DMS 273 (cell line): Measurements from ENCODE around the gene FUT7.

Experiments
- DNase-seq: peaks from one replicate; lab custom pipeline; 2025; ENCODE audit not compliant: unreplicated experiment; lab: John Stamatoyannopoulos, UW

The FUT7 gene

DNA sequence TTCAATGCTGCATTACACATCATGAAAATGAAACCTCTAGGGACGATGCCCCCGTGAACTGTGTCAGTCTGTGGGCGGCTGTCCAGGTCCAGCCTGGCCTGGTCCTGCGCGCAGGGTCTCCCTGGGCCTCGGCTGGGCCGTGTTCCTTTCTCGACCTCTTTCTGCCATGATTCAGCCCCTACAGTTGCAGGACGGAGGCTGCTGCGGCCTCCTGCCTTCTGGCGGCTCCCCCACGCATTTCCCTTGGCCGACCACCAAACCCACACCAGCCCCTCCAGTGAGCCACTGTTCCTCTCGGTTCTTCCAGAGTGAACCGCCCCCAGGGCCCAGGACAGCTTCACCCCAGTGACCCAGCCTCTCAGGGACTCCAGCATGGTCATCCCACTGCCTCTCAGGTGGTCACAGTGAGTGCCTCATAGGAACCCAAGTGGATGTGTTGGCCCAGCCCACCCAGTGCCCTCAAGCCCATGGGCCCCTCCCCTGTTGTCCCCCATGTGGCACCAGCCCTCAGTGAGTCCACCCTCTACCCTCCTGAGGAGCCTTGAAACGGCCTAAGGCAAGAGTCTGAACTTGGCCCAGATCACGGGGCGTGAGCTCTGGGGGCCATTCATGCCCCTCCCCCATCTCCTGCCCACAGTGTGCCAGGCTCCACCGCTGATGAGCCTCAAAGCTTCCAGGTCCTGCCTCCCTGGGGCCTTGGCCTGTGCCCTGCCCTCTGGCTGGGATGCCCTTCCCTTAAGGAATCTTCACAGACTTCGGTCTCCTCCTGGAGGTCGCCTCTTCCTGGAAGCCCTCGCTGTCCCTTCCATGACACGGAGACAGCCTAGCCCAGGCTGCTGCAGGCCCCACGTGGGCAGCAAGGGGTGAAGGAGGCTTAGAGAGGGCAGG lies 25.5 kb downstream of the FUT7 start:
- DNase-seq, result no peak

DNA sequence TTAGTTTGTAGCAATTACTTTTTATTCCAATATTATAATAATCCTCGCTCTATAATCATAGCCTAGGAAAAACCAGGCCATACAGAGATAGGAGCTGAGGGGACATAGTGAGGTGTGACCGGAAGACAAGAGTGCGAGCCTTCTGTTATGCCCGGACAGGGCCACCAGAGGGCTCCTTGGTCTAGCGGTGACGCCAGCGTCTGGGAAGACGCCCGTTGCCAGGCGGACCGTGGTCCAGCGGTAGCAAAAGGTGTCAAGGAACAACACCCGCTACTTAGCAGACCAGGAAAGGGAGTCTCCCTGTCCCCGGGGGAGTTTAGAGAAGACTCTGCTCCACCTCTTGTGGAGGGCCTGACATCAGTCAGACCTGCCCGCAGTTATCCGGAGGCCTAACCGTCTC lies 27.6 kb downstream of the FUT7 start:
- peak; percentile 32 for DNase-seq

DNA sequence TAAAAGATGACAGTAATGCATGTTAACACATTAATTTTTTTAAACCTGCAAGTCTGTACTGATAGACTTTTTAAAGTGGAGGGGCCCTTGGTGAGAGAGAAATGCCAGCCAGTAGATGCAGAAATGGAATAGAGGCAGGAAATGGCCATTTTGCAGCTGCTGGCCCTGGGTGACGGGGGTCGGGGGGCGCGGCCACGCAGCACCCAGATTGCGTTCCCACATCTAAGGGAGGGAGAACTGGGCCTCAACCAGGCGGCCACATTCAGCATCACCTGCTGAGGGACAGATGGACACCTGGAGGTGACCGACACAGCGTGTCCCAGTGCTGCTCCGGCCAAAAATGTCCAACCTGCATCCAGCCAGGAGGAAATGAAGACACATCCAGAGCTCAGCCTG lies 29.2 kb downstream of the FUT7 start:
- DNase-seq, result no peak

DNA sequence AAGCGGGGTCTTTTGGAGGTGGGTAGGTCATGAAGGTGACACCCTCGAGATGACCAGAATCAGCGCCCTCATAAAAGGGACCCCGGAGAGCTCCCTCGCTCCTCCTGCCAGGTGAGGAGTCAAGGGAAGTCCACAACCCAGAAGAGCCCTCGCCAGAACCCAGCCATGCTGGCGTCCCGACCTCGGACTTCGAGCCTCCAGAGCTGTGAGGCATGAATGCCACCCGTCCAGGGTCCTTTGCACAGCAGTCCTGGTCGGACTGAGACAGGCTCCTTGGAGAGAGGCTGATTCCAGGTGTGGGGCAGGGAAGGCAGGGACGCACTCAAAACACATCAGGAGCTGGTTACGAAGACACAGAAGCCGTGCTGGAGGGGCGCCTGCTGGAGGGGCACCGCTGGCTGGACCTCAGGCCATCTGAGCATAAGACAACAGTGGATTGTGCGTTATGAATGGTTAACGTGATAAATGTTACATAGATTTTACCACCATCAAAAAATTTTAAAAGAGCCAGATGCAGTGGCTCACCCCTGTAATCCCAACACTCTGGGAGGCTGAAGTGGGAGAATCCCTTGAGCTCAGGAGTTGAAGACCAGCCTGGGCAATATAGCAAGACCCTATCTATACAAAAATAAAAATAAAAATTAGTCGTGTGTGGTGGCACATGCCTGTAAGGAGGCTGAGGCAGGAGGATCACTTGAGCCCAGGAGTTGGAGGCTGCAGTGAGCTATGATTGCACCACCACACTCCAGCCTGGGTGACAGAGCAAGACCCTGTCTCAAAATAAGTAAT lies 29.8 kb downstream of the FUT7 start:
- no peak for DNase-seq

DNA sequence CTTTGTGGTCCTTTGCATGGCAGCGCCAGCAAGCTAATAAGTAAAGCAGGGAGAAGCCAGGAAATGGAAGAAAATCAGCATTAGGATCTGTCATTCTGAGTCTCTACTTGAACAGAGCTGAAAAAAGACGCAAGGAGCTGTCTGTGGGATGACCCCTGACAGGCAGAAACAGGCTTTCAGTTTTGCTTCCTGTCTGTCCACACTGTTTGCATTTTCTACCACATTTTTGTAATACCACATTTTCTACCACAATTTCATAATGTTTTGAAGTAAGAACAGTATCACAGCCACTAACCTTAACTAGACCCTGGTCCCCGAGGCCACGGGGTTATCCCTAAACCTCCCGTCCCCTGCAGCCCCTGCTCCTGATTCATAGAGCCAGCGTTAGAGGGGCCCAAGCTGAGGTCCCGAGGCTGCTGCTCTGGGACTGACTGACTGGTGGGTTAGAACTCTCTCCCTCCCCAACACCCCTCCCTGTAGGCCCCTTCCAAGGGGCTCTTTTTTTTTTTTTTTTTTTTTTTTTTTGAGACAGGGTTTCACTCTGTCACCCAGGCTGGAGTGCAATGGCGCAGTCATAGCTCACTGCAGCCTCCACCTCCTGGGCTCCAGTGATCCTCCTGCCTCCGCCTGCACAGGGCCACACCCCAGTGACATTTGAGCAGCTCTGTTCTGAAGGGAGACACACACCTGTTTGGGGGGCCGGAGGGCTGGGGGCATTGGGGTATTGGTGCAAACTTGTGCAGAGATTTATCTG lies 31.5 kb downstream of the FUT7 start:
- DNase-seq, result no peak

DNA sequence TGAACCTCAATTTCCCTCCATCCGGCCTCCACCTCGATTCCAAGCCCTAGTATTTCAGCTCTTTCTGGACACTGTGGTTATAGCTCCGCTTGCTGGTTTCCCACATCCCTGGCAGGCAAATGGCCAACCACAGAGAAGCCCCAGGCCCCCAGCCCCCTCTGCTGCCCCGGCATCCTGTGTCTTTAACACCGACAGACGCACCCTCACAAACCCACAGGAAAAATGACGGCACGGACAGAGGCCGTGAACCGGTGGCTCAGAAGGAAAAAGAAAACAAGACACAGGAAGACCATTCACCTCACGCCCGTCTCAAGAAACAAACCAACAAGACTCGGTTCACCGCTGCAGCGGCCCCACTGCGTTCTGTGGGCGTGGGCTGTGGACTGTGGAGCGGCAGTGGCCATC lies 34.1 kb downstream of the FUT7 start:
- no peak for DNase-seq

DNA sequence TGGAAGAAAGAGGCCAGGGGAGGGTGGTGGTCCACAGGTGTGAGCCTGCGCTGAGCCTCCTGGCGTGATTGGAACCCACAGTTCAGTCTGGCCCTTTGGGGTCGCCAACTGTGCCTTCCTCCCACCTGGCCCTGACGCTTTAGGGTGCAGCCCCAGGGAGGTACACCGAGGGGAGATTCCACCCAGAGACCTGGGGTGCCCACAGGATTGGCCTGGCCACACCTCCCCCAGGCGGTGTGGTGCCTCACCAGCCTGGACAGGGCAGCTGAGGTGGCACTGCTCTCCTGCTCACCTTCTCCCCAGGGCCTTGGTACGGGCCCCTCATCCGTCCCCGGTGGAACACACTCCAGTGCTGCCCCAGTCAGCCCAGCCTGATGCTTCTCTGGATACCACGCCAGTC lies 34.5 kb downstream of the FUT7 start:
- DNase-seq, result no peak

DNA sequence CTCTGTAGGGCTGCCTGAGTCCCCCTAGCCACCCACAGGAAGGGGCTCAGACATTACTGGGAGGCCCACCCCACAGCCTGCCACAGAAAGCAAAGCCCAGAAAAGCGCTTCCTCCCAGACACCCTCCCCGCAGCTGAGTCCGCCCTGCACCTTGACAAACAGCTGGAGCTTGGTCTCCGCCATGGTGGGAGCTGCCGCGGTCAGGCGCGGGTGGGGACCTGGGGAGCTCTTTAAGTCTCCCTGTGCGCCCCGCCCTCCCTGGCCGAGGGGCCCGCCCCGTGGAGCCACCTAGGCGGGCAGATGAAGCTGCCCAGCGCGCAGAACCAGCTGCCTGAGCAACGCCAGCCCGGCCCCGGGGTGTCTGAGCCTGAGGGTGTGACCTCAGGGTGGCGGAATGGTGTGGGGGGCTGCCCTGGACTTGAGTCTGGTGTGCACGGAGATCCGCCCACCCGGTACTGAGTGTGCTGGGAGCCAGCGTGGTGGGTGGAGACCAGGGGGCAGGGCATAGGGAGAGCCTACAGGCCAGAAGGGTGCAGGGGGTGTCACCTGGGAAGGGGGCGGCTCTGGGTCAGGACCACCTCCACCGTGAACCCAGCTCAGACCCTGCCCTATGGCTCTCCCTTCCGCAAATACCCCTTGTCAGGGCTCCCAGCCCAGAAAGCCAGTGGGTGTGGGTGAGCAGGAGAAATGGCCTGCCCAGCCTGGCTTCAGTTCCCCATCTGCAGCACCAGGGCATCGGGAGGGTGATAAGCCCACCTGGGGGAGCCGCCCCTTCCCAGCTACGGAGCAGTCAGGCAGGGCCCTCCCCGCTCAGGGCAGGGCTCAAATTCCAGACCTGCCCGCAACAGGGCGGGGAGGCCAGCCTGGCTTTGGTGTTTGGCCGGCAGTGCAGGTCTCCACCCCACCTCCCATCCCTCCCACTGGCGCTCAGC lies 35.3 kb downstream of the FUT7 start, which contains the start of gene CLIC3:
Gene CLIC3, minus strand, starts transcription at position 208 of the 932 bp plus-strand sequence. Its CDS starts 25 bp downstream, at position 183.
- peak; percentile 62 for DNase-seq

DNA sequence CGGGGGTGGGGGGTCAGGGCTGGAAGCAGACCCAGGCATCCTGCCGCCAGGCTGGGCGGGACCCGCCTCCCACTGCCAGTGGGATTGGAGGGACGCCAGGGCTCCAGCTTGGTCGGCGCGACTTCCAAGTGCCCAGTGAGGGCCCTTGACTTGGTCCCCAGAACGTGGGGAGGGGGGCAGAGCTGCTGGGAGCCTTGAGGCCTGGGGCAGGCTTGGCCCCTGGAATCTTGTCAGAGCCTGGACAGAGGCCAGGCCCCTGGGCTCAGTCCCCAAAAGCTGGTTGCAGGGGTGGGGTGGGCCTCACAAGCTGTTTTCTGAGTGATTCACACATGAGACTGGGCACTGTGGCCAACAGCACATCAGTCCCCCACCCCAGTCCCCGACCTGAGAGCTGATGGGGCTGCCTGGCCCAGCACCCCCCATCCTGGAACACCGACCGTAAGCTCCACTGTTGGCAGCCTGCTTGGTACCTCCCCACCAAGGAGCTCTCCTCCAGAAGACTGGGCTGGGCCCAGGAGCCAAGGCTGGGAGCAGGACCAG lies 36.0 kb downstream of the FUT7 start:
- peak; percentile 58 for DNase-seq

DNA sequence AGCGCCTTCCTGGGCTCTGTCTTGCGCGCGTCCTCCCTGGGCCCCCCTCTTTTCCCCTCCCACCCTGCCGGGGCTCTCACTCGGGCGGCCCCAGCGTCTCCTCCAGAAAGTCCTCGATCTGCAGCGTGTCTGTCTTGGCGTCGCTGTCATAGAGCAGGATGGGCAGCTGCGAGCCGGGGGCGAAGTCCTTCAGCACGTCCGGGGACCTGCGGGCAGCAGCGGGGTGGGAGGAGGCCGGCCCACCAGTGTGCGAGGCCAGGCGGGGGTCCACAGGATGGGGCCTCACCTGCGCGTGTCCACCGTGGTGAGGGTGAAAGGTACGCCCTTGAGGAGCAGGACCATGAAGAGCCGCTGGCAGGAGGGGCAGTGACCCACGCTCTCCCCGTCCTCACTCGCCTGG lies 36.5 kb downstream of the FUT7 start:
- DNase-seq, result no peak

DNA sequence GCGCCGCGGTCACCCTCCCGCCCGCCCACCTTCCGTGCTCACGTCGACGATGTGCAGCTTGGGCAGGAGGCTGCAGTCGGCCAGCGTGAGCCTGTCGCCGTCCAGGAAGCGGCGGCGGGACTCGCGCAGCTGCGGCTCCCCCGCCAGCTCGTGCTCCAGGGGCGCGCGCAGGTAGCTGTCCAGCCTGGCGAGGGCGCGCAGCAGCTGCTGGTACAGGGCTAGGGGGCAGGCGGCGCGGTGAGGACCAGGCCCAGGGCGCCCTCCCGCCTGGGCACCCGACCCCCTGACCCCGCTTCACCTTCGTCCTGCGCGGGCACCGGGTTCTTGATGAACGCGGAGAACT lies 37.0 kb downstream of the FUT7 start:
- DNase-seq, result no peak

DNA sequence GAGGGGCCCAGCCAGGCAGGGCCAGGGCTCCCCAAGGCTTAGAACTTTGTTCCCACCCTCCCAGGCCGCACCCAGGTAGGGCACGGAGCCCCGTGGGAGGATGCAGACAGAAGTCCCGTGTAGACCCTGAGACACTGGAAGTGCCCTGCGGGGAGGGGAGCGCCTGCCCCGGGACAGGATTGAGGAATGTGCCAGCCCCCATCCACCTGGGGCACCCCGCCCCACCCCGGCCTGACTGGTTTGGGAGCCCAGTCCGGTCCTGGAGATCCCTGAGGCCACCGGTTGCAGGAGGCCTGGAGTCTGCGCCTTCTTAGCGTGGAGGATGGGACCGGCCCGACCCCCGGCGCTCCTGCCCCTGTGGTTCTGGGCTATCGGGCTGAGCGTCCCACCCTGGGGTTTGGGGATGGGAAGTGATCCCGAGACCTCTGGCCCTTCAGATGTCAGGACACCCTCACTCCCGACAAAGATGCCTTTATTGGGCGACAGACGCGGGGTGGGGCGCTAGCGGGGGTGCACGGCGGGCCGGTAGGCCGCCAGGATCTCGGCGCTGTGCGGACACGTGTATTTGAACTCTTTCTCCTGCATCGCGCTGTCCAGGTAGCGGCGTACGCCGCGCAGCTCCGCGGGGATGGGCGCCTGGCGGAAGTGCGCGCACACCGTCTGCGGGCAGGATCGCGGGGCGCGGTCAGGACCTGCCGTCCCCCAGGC lies 37.6 kb downstream of the FUT7 start:
- no peak for DNase-seq

DNA sequence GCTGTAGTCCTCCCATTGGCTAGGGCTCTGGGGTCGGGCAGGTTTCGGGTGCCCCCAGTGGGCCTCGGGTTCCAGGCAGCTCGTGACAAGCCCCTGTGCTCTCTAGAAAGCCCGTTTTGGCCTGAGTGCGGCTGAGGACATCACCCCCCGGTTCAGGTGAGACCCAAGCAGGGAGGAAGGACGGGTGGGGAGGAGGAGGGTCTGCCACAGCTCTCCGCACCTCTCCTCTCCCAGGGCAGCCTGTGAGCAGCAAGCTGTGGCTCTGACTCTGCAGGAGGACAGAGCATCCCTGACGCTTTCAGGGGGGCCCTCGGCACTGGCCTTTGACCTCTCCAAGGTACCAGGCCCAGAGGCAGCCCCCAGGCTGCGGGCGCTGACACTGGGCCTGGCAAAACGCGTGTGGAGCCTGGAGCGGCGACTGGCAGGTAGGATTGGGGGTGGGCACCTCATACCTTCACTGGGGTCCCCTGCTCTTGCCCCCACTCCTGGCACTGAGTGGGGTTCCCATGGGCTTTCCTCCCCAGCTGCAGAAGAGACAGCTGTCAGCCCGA lies 39.0 kb downstream of the FUT7 start:
- DNase-seq, result no peak

DNA sequence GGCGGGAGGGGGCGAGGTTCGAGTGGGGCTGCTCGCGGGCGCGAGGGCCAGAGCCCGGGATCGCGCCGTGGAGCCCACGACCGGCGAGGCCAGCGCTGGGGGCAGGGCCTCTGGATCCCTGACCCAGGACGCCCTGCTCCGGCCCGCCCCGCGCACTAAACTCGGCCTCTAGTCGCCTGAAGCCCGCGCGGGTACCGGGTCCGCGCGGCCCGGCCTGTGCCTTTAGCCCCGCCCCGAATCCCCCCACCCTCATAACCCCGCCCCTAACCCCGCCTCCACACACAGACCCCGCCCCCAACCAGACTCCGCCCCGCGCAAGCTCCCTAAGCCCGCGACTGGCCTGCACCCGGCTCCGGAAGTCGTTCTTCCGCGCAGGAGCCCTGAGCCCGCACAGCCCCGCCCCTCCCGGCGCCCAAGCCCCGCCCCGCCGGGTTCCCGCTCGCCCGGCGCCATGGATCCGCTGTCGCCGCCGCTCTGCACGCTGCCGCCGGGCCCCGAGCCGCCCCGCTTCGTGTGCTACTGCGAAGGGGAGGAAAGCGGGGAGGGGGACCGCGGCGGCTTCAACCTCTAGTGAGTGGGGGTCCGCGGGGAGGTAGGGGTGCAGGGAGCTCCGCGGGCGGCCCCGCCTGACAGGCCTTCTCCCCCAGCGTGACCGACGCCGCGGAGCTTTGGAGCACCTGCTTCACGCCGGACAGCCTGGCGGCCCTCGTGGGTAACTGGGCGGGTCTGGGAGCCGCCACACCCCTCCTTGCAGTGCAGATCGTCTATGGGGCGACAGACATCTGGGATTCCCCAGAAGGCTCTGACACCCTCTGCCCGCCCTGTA lies 39.7 kb downstream of the FUT7 start, which contains the start of gene PAXX:
Gene PAXX, plus strand, starts transcription at position 430 of the 826 bp plus-strand sequence. Its CDS starts 22 bp downstream, at position 452.
- DNase-seq, result peak; percentile 90

DNA sequence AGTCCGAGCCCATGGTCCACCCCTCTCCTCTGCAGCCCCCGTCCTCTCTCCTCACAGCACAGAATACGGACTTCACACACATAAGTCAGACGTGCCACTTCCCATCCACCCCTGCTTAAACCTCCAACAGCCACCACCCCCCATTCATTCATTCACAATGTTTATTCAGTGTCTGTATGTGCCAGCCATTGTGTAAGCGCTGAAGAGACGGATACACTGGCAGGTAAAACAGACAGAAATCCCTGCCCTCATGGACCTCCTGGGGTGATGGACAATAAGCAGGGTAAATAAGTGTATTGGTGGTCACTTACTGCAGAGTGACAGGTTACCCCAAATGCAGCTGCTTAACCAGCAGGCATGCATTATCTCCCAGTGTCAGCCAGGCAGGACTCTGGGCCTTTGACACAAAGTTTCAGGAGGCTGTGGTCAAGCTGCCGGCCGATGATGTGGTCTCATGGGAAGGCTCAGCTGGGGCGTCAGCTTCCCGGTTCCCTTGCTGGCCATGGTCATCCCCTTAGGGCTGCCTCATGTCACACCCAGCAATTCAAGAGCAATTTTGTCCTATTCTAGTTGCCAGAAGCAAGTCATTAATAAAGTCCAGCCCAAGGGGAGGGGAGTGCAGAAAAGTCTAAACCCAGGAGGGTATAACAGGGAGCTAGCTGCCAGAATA lies 41.5 kb downstream of the FUT7 start:
- no peak for DNase-seq

DNA sequence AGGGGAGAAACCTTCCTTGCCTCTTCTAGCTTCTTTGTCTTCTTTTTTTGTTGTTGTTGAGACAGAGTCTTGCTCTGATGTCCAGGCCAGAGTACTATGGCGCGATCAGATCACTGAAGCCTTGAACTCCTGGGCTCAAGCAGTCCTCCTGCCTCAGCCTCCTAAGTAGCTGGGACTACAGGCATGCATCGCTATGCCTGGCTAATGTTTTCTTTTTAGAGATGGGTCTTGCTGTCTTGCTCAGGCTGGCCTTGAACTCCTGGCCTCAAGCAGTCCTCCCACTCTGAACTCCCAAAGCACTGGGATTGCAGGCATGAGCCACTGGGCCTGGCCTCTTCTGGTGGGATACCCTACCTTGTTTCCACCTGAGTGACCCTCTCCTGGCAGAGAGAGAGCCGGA lies 43.0 kb downstream of the FUT7 start:
- DNase-seq, result no peak

DNA sequence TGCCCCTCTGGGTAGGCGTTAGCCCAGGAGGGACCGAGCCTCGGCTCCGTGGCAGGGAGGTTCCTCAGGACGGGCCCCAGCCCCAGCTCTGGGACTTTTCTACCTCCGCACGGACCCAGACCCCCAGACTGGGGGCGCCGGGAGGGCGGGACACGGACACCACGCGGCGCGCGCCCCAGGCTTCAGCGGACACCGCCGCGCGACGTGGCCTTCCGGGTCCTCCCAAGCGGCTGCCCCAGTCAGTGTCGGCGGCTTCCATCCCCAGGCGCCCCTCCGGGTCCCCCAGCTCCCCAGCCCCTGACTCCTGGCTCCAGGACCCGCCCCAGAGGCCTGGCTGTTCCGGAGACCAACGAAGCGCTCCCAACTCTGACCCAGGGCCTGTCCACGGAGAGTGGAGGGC lies 46.0 kb downstream of the FUT7 start:
- DNase-seq, result no peak
